Prostate gland (tissue), 2 donors: Measurements from ENCODE around the gene FMNL2.

Experiments
- CTCF ChIP-seq, 4 experiments: fragments of 200-600 bp in 2 of 4; fragments of 450-650 bp in 2 of 4; sonication (generic) in 2 of 4; IDR thresholded peaks; 1 replicate in 3 of 4; 2 replicates in 1 of 4; pipeline ENCODE4 v1.5.1; 2016 to 2019; ENCODE audit warnings: antibody characterized with exemption in 4 of 4, mild to moderate bottlenecking in 2 of 4, moderate library complexity in 2 of 4
- POLR2A ChIP-seq: fragments of 450-650 bp; IDR thresholded peaks from one replicate; pipeline ENCODE4 v1.6.1; 2016; ENCODE audit warnings: antibody characterized with exemption, mild to moderate bottlenecking
- POLR2AphosphoS5 ChIP-seq: sonication (generic); formaldehyde crosslinking; IDR thresholded peaks from one replicate; pipeline ENCODE4 v1.6.1; 2017; ENCODE audit warnings: antibody characterized with exemption

DNA sequence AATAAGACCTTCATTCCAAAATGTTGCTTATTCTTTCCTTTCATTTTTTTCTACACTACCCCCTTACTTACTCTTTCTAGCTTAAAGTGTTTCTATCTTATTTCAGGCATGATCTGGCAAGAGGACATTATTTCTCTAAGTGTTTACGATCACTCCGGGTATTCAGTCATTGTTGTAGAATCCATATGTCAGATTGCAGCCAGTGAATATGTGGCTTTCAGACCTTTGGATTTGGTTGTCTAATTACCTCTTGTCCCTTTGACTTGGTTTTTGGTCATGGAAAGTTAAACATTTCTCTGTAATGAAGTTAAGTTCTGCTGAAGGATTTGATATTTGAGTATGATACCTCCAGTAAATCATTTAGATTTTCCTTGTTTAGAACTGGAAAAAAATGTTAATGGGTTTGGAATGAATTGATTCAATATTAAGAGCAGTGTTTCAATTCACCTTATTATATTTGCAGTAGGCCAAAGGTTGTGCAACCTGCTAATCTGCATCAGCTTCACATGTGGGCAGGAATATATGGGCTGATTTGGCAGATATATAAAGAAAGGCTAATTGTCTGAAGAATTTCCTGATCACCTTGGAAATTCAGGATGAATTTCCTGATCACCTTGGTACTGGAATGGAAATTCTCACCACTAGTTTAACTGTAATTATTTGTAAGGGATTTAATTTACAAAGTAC is 227.4 kb downstream of the FMNL2 start:
- no peak for TF ChIP-seq POLR2A
- no peak for TF ChIP-seq CTCF (IDR thresholded peaks at IDR 0.05)
- TF ChIP-seq POLR2AphosphoS5 = no peak
